Endothelial cell of umbilical vein (primary cell): Measurements from ENCODE around the gene ERRFI1. TPM values are rescaled to one million over a fixed set of nuclear protein-coding genes. Genes with fewer than 3 reads are reported as not detected.

Source experiments
- BruUV-seq: library from RNA; stranded (reverse); fragments of 400-500 nt; replicated peaks from 2 replicates; lab custom pipeline; 2021; lab: Mats Ljungman, UMichigan
- CTCF ChIA-PET: fragments of 300-600, 350-600 bp; sonication (Branson Sonifier 250); formaldehyde crosslinking; loops from one replicate; lab custom pipeline; 2021; ENCODE audit warnings: antibody characterized with exemption, inconsistent platforms; lab: Charles Lee
- POLR2A ChIA-PET: fragments of 300-600, 350-600 bp; sonication (Branson Sonifier 250); formaldehyde crosslinking; loops from one replicate; lab custom pipeline; 2021; ENCODE audit warnings: antibody characterized with exemption, inconsistent platforms; lab: Charles Lee
- DNase-seq: peaks from one replicate; pipeline ENCODE4 v3.0.0-alpha.2; 2011; ENCODE audit warnings: low read depth, low spot score
- FAIRE-seq: peaks from 2 replicates; lab custom pipeline; 2011; peaks lifted over from hg19 to GRCh38; lab: Jason Lieb, UNC
- H2AFZ ChIP-seq: 2 replicates; pipeline ENCODE4 v1.6.0; 2012; ENCODE audit warnings: low read depth, low read length, control low read depth, inconsistent platforms
- H3K27ac ChIP-seq: 2 replicates; pipeline ENCODE4 v1.5.1; 2011; ENCODE audit warnings: low read depth, mild to moderate bottlenecking, control low read depth, low read length, moderate library complexity; ENCODE audit not compliant: insufficient read depth
- H3K27me3 ChIP-seq, 2 experiments: 2 replicates each; pipeline versions ENCODE4 v1.6.0 to v1.6.1; 2011; ENCODE audit warnings: low read length in 2 of 2, mixed read lengths in 1 of 2; ENCODE audit not compliant: control insufficient read depth in 2 of 2, insufficient read depth in 2 of 2
- H3K36me3 ChIP-seq, 2 experiments: 2 replicates in 1 of 2; 3 replicates in 1 of 2; pipeline ENCODE4 v1.5.1; 2011; ENCODE audit warnings: low read length in 2 of 2, mild to moderate bottlenecking in 1 of 2, moderate library complexity in 1 of 2; ENCODE audit not compliant: control insufficient read depth in 2 of 2, insufficient read depth in 2 of 2; ENCODE audit errors: extremely low read depth in 1 of 2
- H3K4me1 ChIP-seq: 3 replicates; pipeline ENCODE4 v1.5.1; 2011; ENCODE audit warnings: mild to moderate bottlenecking, low read length; ENCODE audit not compliant: control insufficient read depth, insufficient read depth; ENCODE audit errors: extremely low read depth
- H3K4me2 ChIP-seq: 2 replicates; pipeline ENCODE4 v1.6.1; 2011; ENCODE audit warnings: low read length, control low read depth, mixed read lengths; ENCODE audit not compliant: insufficient read depth
- H3K4me3 ChIP-seq, 3 experiments: fragments of 200-600 bp in 1 of 3; sonication (generic), shearing (Covaris generic) in 1 of 3; replicated peaks in 1 of 3; 2 replicates each; pipeline ENCODE4 v1.5.1; 2011 to 2016; ENCODE audit warnings: control low read depth in 3 of 3, low read length in 3 of 3, mild to moderate bottlenecking in 2 of 3, inconsistent platforms in 1 of 3, low read depth in 1 of 3, moderate library complexity in 1 of 3; ENCODE audit not compliant: insufficient read depth in 1 of 3
- H3K79me2 ChIP-seq: 2 replicates; pipeline ENCODE4 v1.6.0; 2012; ENCODE audit warnings: low read length, inconsistent platforms; ENCODE audit not compliant: control insufficient read depth, insufficient read depth
- H3K9ac ChIP-seq: replicated peaks from 2 replicates; pipeline ENCODE3; 2011; ENCODE audit warnings: low read length, control low read depth; ENCODE audit not compliant: insufficient read depth; ENCODE audit errors: extremely low read depth
- H3K9me1 ChIP-seq: replicated peaks from 3 replicates; pipeline ENCODE4 v1.6.0; 2011; ENCODE audit warnings: mild to moderate bottlenecking, low read length; ENCODE audit not compliant: control insufficient read depth, insufficient read depth; ENCODE audit errors: extremely low read depth
- H3K9me3 ChIP-seq: replicated peaks from 2 replicates; pipeline ENCODE4 v1.5.1; 2012; ENCODE audit warnings: low read length, inconsistent platforms; ENCODE audit not compliant: control insufficient read depth, insufficient read depth
- H4K20me1 ChIP-seq: replicated peaks from 2 replicates; pipeline ENCODE3; 2011; ENCODE audit warnings: mild to moderate bottlenecking, low read length; ENCODE audit not compliant: control insufficient read depth, insufficient read depth; ENCODE audit errors: extremely low read depth
- EZH2 ChIP-seq: IDR thresholded peaks from 2 replicates; pipeline ENCODE4 v1.6.1; 2012; ENCODE audit warnings: borderline replicate concordance, low read depth, mild to moderate bottlenecking, moderate library complexity, low read length, inconsistent platforms; ENCODE audit not compliant: severe bottlenecking
- FOS ChIP-seq: IDR thresholded peaks from 2 replicates; pipeline ENCODE4 v1.6.1; 2011; ENCODE audit warnings: mild to moderate bottlenecking, low read length, moderate library complexity, borderline replicate concordance; ENCODE audit not compliant: insufficient read depth
- GATA2 ChIP-seq: IDR thresholded peaks from 2 replicates; pipeline ENCODE4 v1.7.0; 2011; ENCODE audit warnings: low read depth, mild to moderate bottlenecking, moderate library complexity, mixed read lengths, low read length; ENCODE audit not compliant: insufficient read length, insufficient read depth
- JUN ChIP-seq: IDR thresholded peaks from 2 replicates; pipeline ENCODE4 v1.6.1; 2011; ENCODE audit warnings: borderline replicate concordance, low read depth; ENCODE audit not compliant: insufficient read length, insufficient read depth
- MYC ChIP-seq: IDR thresholded peaks from one replicate; pipeline ENCODE4 v1.6.1; 2011; ENCODE audit warnings: mild to moderate bottlenecking, low read depth, low read length
- POLR2A ChIP-seq: IDR thresholded peaks from 2 replicates; pipeline ENCODE4 v1.6.1; 2012; ENCODE audit warnings: low read depth, mild to moderate bottlenecking, control low read depth, low read length
- POLR2AphosphoS5 ChIP-seq: IDR thresholded peaks from 2 replicates; pipeline ENCODE4 v1.6.1; 2012; ENCODE audit warnings: low read depth, mild to moderate bottlenecking, control low read depth, low read length, moderate library complexity; ENCODE audit not compliant: insufficient read depth
- dilution Hi-C: fragments of 300-500 bp; cut with MboI; formaldehyde crosslinking; loops from one replicate; pipeline ENCODE4 v1.15.0; 2019; ENCODE audit warnings: low sequenced_read_pairs; ENCODE audit not compliant: extremely low pct_ligation_motif_present
- intact Hi-C: fragments of 100-400 bp; cut with micrococcal nuclease; formaldehyde crosslinking; loops from one replicate; pipeline ENCODE4 v1.10.0; 2022
- polyA plus RNA-seq, 4 experiments: library from polyadenylated mRNA; depleted of rRNA in 3 of 4; stranded (reverse) in 3 of 4; unstranded in 1 of 4; fragments of >200 nt; gene quantifications; 2 replicates each; pipeline versions ENCODE4 v1.2.1 to v1.2.3, GENCODE V29; 2011 to 2012; ENCODE audit warnings: missing spikeins in 1 of 4
- total RNA-seq: library from RNA; stranded (reverse); gene quantifications from 2 replicates; pipeline ENCODE4 v1.2.3, GENCODE V29; 2021
- TF ChIP-seq, protein P1 (sequence below): IDR thresholded peaks from 2 replicates; pipeline ENCODE4 v1.6.1; 2011; ENCODE audit not compliant: insufficient read depth, insufficient read length
- TF ChIP-seq, protein P2 (sequence below), 2 donors: IDR thresholded peaks; 1 replicate in 1 of 2; 2 replicates in 1 of 2; pipeline ENCODE4 v1.5.1; 2011; ENCODE audit warnings: low read length in 2 of 2, mild to moderate bottlenecking in 2 of 2, moderate library complexity in 2 of 2, control low read depth in 1 of 2, inconsistent platforms in 1 of 2, low read depth in 1 of 2; ENCODE audit not compliant: insufficient read depth in 1 of 2; ENCODE audit errors: extremely low read depth in 1 of 2

Gene ERRFI1
- total and polyA plus RNA-seq, 2 donors (not counting 3 experiments of a cell fraction or from before 2014, with no cell fraction given) = 28.1 to 32.0 TPM

DNA sequence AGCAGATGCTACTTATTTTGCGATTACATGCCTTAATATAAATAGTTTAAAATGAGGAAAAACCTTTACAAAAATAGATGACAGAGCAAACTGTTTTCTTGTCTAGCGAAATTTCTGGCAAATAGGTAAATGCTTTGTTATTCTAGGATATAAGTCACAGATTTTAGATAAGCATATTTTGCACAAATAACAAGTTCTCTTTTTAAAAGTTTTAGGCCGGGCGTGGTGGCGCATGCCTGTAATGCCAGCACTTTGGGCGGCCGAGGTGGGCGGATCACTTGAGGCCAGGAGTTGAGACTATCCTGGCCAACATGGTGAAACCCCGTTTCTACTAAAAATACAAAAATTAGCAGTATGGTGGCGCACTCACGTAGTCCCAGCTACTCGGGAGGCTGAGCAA lies 20.3 kb upstream of the ERRFI1 start:
- intact Hi-C loops = loop anchor here (1.0 to 5.0 kb wide), 3 partner anchors 44 to 136 kb away; no protein-coding TSS in a partner anchor
- CTCF ChIA-PET = interaction anchor here (0.6 to 1.0 kb wide), 2 partner anchors 43 to 268 kb away, joined by 3 read pairs; no protein-coding TSS in a partner anchor
- H3K27ac ChIP-seq = peak overlapping the region; percentile 61

More for the DNA sequence above, 20.3 kb upstream of the ERRFI1 start:
- Histone ChIP-seq H4K20me1 (no peaks in the 10 kb centered on the region), H3K27me3 (no peaks in the 10 kb centered on the region), H3K4me3 (no peak overlapping the region), H3K79me2 (no peaks in the 10 kb centered on the region), H2AFZ (peak overlapping the region; percentile 13), H3K9me1 (no peaks in the 10 kb centered on the region), H3K9ac (peak overlapping the region; percentile 28), H3K4me2 (peak overlapping the region; percentile 87), H3K36me3 (no peaks in the 10 kb centered on the region), H3K4me1 (peaks cover 29% of the 10 kb centered on the region), H3K9me3 (no peaks in the 10 kb centered on the region)
- POLR2A ChIA-PET = no interaction called here
- FAIRE-seq (peak; percentile 59), DNase-seq (no peak)
- dilution Hi-C loops = loop anchor here (10.0 kb wide), 1 partner anchor 48 kb away; no protein-coding TSS in a partner anchor
- TF ChIP-seq, protein P1, sequence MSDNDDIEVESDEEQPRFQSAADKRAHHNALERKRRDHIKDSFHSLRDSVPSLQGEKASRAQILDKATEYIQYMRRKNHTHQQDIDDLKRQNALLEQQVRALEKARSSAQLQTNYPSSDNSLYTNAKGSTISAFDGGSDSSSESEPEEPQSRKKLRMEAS = no peak
- TF ChIP-seq EZH2 = no peak
- no peak for TF ChIP-seq JUN
- TF ChIP-seq, protein P2, sequence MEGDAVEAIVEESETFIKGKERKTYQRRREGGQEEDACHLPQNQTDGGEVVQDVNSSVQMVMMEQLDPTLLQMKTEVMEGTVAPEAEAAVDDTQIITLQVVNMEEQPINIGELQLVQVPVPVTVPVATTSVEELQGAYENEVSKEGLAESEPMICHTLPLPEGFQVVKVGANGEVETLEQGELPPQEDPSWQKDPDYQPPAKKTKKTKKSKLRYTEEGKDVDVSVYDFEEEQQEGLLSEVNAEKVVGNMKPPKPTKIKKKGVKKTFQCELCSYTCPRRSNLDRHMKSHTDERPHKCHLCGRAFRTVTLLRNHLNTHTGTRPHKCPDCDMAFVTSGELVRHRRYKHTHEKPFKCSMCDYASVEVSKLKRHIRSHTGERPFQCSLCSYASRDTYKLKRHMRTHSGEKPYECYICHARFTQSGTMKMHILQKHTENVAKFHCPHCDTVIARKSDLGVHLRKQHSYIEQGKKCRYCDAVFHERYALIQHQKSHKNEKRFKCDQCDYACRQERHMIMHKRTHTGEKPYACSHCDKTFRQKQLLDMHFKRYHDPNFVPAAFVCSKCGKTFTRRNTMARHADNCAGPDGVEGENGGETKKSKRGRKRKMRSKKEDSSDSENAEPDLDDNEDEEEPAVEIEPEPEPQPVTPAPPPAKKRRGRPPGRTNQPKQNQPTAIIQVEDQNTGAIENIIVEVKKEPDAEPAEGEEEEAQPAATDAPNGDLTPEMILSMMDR (IDR thresholded peaks at IDR 0.05; ENCODE audit: extremely low read depth in 1 of 2, insufficient read depth in 1 of 2, low read depth in 1 of 2, low read length in 2 of 2) = no peak
- no peak for TF ChIP-seq POLR2AphosphoS5
- TF ChIP-seq GATA2 = peak; percentile 38
- no peak for TF ChIP-seq POLR2A
- no peak for TF ChIP-seq MYC
- no peak for TF ChIP-seq FOS
- BruUV-seq = TSS peak; percentile 61
